ENCODE results near the gene OR6A2.
"Not testable (repeated sequence)": the region's sequence is repeated elsewhere in the genome, so short reads cannot be mapped to it uniquely, and the experiment has no call there.

The OR6A2 gene

DNA sequence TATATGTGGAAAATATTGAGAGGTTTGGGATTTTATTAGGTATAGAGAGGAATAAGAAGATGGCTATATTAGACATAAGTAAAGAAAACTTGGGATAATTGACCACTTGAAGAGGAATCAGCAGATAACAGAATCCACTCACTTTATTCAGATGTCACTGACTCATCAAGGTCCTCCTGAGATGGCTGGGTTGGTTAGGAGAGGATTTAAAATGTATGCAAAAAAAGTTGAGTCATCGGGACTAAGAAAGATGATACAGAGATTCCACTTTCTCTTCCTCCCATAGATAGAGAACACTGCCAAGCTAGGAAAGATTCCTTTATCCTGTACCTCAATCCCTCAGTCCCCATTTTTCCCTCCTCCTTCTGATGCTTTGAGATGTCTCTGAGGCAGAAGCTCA, at the start of gene OR6A2:
Gene OR6A2 (minus strand): TSS at position 288 of the 400 bp plus-strand sequence. CDS start 3,981 bp downstream, outside the sequence.
- no peak for DNase-seq (ENCODE audit: low spot score)

DNA sequence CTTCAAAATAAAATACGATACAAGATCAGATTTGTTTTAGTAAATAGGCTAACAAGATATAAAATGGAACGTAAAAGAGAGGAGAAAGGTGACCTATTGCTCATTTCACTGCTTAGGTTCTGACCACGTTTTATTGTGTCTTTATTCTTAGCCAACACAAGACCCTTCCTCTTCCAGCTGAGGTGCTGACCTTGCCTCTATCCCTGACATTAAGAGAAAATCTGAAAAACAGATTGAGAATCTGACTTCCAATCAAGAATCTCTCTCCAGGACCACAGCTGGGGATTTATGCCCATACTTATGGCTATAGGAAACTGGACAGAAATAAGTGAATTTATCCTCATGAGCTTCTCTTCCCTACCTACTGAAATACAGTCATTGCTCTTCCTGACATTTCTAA, 45.9 kb upstream of the OR6A2 start, which contains the start of gene OR10A5:
Gene OR10A5 (plus strand): TSS at position 301 of the 400 bp plus-strand sequence. CDS start 0 bp downstream, at position 301.
- no peak for DNase-seq (ENCODE audit: low spot score)

DNA sequence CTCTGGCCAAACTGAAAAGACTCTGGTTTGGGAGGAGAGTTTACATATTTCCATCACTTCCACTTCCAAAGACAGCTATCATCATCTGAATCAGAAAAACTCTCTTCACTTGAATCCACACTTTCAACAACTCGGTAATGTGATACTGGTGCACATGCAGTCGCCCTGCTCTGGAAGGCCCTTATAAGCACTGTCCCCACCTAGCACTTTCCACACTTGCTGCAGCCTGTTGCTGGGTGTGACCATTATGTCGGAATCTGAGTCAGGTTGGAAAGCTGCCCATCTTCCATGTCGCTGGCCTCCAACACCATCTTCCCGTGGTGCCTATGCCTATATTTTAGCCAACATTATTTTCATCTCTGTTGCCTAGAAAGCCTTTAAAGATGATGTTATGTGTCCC, 44.9 kb upstream of the OR6A2 start:
- DNase-seq (ENCODE audit: low spot score) = no peak

DNA sequence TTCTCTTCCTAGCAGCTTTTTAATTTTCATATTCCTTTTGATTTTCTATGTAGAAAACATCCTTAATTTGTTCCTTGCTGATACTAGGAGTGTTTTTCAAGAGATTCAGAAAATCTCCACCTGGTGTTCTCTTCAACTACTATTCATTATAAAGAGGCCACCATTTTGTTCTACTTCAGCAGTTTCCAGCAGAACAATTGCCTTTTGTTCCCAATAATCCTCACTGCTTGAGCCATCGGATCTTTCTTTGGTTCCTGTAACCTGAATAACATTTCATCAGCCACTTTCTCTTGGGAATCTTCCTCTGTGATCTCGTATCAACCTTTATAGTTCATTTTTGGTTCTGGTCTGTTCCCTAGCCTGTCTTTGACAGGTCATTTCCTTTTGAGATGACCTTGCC, 44.2 kb upstream of the OR6A2 start:
- DNase-seq (ENCODE audit: low spot score) = no peak

DNA sequence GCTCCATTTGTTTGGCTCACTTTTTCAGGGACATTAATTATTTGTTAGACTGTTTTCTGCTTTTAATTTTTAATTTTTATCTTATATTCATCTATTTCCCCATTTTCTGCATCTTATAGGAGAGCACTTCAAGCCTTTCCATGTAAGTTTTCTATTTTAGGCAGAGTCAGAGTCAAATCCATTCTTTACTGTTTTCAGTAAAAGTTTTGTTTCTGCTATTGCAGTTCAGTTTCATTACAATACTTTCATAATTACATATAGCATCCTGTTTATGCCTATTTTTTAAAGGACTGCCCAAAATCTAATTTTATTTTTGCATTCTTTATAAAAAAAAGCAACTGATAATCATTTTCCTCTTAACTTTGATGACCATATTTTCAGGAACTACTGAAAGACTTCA, 42.2 kb upstream of the OR6A2 start:
- DNase-seq (ENCODE audit: low spot score) = no peak

DNA sequence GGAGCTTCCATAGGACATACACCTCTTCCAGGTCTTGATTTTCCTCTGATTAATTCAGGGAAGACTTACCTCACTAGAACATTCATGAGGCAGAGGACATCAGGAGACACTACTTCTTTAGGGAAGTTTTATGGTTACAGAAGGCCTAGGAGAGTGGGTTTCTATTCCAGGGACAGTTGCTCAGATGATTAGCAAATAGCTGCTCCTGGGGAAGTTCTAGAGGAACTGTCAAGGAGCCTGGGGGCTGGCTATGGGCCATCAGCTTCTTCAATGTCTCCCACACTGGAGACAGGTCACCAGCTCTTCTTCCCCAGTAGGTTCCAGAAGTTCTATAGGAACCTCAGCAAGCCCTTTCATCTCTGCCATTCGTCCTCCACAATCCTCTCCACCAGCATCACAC, 34.5 kb upstream of the OR6A2 start:
- no peak for DNase-seq (ENCODE audit: low spot score)

DNA sequence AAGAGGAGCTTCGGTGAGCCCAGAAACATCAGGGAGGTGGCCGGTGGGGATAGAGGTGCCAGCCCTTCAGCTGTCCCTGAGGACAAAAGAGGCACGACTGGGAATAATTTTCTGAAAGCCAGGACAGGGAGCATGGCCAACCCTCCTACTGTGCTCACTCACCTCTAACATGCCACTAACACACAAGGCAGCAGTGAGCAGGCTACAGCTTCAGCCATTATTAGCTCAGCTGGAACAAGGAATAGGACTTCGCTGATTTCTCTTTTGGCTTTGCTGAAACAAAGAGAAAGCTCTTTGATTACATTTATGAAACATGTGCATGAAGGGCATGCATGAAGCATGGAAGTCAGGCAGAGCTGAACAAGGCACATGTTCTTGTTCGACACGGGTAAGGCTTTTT, 33.9 kb upstream of the OR6A2 start:
- DNase-seq (ENCODE audit: low spot score) = no peak

DNA sequence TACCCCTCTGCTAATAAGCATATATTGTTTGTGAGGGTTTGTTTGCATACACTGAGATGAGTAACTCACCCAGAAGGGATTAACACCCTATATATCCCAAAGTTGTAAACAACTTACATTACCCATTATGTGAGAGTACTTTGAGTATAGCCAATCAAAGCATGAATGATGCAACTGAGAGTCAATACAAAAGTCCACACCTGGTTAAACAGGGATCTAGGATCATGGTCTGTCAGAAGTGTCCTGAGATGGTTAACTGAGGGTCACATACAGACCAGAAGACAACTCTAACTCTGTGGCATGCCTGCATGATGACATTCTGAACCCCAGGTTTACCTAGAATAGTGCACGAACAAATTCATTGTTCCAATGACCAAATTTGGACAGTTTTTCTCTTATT, 28.6 kb upstream of the OR6A2 start:
- no peak for DNase-seq (ENCODE audit: low spot score)

DNA sequence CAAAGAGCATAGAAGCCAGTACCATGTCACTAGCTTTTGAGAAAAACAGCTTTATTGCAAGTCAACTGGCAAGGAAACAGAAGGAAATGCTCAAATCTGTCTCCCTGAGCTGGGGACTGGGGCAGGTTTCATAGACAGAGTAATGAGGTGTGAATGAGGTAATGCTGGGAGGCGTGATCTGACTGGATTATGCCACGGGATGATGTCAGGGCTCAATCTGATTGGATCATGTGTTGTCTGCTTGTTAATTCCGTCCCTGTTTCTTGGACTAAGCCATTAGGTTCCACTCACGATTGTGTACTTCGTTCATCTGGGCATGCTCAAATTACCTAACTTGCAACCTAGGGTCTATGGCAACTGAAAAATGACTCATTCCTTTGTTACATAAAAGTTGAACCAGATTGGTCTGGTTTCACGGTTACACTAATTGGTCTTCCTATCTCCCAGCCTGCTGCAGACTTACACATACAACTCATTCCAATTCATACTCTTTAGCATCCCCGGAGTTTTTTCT, 25.8 kb upstream of the OR6A2 start:
- DNase-seq (ENCODE audit: low spot score) = no peak

DNA sequence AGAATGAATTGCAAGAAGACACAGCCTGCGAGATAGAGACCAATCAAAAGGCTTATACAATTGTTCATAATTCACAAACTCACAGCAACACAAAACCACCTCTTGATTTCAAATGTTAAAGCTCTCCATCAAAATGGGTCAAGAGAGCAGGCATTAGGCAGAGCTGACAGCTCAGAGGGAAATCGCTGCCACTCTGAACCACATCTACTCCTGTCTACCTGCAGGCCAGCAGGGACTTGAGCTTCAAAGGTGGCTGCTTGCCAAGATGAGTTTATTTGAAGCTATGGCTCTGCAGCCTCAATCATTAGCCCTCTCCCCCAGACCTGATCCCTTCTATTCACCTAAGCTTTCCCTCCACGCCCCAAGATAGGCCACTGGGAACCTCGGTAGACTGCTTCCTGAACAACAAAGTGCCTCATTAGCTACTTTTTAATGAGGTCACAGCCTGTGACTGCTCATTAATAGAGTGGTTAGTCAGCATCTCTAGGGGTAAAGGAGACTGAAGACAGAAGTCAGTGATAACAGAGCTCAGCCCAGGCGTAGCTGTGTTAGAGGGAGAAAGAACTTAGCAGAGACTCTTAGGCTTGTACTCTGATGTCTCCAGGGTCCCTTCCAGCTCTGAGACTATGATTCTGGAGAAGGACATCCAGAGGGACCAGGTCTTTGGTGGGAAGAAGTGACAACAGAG, 24.8 kb upstream of the OR6A2 start:
- no peak for DNase-seq (ENCODE audit: low spot score)

DNA sequence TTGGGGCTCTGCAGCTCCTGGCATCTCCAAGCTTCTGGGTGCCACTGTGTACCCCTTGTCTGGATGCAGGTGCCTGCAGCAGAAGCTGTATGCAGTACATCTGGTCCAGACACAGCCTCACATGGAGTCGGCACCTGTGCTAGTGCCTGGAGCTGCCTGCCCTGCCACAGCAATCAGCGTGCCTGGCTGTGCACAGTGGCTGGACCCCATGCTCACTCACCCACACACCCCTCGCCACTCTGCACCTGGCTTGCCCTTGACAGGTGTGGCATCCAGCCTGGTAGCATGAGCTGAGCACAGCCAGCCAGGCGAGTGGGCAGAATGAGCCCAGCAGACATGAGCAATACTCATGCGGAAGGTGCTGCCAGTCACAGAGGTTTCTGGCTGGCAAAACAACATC, 19.5 kb upstream of the OR6A2 start:
- DNase-seq (ENCODE audit: low spot score) = no peak

DNA sequence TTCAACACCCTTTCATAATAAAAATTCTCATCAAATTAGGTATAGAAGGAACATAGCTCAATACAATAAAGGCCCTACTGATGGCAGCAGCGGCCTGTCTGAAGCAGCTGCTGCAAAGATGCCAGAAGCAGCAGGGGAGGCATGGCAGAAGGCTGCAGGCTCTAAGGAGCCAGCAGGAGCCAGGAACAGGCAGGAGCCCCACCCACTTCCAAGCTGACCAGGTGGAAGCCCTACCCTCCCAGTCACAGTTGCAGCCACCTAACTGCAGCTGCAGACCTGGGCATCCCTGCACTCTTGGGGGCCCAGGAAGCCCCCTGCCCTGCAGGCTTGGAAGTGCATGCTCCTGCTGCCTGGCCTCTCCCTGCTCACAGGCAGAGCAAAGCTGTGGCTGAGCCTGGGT, 18.2 kb upstream of the OR6A2 start:
- no peak for DNase-seq (ENCODE audit: low spot score)

DNA sequence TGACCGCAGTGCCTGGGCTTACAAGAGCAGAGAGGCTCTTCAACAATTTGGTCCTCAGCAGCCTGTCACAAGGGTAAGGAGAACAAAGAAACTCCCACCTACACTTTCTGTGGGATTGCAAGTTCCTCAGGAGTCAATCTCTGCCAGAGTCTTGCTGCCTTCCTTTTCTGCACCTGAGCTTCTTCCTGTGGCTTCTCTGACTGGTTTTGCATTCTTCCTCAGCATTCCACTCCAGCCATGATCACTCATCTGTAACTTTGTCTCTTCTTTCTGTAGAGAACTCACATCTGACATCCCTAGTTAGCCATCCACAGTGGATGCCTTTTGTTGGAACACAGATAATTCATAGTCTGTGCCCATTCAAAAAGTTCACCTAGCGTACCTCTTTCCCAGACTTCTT, 14.2 kb upstream of the OR6A2 start:
- no peak for DNase-seq (ENCODE audit: low spot score)

DNA sequence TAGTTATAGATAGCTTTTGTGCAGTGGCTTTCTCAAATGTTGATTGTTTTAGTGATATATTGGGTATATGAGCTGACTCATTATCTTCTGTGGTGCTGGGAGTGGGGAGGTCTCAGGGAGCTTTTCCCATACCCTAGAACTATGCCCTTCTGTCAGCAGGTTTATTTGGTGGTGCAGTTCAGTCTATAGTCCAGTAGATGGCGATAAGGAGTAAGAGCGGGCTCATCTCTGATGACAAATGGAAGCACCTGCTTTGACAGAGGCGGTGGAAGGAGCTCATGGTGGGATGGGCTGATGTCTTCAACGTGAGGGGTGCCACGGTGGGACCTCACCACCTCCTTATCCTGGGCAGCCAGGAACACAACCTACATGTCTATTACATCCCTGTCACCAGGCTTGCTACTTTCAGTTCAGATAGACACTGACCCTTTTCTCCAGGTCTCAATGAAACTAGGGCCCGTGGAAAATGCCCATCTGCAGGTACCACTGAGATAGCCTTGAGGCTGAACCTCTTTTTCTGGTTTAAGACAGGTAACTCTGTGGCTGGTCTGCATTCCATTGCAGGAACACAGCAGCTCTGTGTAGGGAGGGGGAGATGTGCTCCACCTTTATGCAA, 13.0 kb upstream of the OR6A2 start:
- DNase-seq (ENCODE audit: low spot score) = peak; percentile 75

DNA sequence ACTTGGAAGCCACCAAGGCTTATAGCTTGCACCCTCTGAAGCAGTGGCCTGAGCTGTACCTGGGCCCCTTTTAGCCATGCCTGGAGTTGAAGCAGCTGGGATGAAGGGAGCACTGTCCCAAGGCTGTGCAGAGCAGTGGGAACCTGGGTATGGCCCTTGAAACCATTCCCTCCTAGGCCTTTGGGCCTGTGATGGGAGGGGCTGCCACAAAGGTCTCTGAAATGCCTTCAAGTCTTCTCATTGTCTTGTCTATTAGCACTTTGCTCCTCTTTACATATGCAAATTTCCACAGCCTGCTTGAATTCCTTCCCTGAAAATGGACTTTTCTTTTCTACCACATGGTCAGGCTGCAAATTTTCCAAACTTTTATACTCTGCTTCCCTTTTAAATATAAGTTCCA, 1.6 kb upstream of the OR6A2 start:
- DNase-seq (ENCODE audit: low spot score) = not testable (repeated sequence)

DNA sequence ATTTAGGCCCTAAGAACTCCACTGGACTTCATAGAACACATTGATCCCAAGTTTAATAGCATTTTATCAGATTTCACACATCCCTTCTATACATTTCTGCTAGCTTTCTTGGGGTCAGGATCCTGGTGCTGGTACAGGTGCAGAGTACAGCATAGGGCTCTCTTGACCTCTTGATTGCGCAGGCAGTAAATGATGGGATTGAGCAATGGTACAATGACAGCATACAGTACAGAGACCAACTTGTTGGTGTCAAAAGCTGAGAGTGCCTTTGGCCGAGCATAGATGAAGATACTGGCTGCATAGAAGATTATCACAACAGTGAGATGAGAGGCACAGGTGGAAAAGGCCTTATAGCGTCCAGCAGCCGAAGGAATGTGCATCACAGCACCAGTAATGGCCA, 4.8 kb downstream of the OR6A2 start:
- no peak for DNase-seq (ENCODE audit: low spot score)

DNA sequence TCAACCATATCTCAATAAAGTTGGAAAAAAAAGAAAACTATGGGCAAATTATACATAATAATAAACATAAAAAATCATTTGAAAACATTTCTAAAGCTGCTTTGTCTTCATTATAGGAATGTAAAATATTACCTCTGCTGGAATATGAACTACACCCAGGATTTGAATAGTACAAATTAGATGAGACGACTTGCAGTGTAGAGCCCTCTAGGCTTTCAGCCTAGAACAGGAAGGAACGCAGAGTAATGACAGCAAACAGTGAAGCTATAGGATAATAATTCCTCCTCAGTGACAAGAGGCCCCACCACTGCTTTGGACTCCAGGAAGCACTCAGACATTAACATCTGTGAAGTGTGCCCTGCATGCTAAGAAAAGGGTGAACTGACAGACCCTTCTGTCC, 8.9 kb downstream of the OR6A2 start:
- DNase-seq (ENCODE audit: low spot score) = no peak

DNA sequence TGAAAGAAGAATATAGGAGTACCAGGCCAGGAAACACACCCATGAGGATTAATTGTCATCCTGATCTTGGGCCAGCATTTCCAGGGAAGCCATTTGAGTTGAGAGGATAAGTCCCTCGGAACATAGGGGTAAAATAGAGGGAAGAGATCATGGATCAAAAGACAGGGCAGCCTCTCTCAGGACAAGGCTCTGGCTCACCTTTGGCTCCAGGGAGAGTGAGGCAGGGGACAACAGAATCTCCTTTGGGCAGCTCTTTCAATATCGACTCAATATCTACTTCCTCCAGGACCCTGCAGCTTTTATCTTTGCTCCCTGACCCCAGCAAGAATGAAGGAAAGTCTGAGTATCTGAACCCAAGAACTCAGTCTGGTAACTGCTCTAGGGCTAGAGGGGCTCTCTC, 16.8 kb downstream of the OR6A2 start, which contains the start of gene OR2AG1:
Gene OR2AG1 (plus strand): TSS at position 301 of the 400 bp plus-strand sequence. CDS start 2,018 bp downstream, outside the sequence.
- DNase-seq (ENCODE audit: low spot score) = no peak

DNA sequence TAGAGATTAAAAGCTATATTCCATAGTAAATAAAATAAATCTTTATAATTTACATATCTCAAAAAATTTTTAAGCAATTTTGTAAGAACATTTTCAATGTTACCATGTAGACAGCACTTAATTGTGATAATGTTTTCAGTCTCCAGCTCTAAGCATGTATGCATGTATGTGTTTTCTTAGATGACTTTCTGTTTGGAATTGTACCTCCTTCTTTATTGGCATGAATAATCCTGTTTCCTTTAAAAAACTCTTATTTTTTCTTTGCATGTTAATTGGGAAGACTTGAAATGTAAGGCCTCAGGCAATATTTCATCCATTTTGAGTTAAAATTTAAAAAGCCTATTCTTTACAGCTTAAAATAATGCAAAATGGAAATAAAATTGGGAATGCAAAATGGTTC, 18.7 kb downstream of the OR6A2 start:
- DNase-seq (ENCODE audit: low spot score) = no peak

DNA sequence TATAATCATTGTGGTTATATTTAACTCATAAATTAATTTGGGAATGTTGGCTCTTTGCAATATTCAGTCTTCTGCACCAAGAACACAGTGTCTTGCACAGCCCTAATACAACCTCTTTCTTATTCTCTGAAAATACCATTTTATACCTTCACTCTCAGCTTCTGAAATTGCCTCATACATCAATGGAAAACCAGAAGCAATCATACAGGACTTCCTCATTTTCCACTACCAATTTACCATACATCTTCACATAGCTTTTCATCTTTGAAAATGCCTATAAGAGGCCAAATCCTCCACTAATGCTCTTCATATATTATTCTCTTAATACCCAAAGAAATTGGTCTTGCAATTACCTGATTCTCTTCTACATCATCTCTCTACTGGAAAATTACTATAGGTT, 21.0 kb downstream of the OR6A2 start:
- no peak for DNase-seq (ENCODE audit: low spot score)

DNA sequence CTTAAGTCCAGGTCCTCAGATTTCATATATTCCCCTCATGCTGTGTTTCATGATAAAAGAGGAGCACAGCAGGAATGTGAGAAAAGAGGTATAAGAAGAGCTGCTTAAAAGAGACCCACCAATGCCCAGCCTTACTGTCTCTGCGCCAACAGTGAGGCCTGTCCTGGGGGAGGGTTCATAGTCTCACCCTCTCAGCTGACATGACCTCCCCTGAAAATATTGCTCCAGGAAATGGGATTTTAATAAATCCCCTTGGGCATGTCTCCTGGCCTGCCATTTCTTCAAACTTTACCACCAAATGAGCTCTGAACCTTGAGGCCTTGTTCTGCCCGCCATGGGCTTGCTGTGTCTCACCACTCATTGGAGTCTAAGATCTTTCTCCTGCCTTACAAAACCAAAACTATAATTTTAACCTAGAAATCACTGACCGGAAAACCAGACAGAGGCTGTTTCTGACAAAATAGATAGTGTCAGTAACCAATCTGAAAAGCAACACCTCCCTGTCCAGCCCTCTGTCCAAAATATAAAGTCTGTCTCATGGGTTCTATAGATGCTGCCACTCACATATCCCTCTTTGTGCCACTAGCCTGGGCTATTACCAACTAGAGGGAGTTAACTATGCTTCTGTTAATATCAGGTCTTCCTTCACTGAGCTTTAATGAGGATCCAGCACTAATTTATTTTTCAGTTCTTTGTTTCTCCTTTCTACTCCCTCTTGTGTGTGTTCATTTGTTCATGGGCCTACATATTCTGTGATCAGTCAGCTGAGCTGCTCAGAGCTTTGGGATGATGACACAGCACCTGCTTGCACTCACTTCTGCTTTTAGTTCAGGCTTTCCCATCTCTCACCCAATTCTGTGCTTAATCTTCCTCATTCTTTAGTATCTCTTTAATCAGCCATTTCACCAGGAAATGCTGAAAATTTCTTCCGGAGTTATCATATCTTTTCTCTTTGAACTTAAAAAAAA, 27.3 kb downstream of the OR6A2 start, which contains the start of gene OR2AG2:
Gene OR2AG2 (minus strand): TSS at position 51 of the 968 bp plus-strand sequence. CDS start 3,019 bp downstream, outside the sequence.
- DNase-seq (ENCODE audit: low spot score) = no peak

DNA sequence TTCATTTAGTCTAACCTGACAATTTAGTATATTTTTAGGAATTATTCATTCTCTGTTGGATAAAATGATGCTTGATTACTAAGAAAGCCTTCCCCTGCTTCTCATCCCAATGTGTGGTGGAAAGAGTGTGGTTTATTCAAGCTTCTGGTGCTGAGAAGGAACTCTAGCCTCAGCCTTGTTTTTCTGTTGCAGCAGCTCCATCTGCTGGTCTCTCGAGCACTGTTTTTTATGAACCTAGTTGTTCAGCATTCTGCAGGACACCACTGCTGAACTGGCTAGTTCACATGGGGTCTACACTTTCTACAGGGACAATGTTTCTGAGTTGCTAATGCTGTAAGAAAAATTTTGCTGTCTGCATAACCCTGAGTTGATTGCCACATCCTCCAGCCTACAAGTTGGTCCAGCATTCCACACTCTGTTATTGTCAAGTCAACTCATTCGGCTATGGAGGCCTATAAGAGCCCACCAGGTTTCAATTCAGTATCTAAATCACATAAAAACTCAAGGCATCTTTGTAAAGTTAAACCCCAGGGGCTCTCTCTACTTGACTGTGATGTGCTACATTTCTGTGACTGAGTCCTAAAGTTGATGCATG, 42.0 kb downstream of the OR6A2 start:
- peak; percentile 58 for DNase-seq (ENCODE audit: low spot score)

Data from GM03348 (cell line).